HG02798 (cell line): ENCODE results near the gene RIPK1.
"Not testable (repeated sequence)": the region's sequence is repeated elsewhere in the genome, so short reads cannot be mapped to it uniquely, and the experiment has no call there.

ENCODE experiments used
- ATAC-seq: cut with Tn5 transposase; IDR thresholded peaks from one replicate; pipeline ENCODE4 v1.9.1; 2021; ENCODE audit warnings: mild to moderate bottlenecking; ENCODE audit not compliant: unreplicated experiment, poor library complexity

Gene RIPK1

DNA sequence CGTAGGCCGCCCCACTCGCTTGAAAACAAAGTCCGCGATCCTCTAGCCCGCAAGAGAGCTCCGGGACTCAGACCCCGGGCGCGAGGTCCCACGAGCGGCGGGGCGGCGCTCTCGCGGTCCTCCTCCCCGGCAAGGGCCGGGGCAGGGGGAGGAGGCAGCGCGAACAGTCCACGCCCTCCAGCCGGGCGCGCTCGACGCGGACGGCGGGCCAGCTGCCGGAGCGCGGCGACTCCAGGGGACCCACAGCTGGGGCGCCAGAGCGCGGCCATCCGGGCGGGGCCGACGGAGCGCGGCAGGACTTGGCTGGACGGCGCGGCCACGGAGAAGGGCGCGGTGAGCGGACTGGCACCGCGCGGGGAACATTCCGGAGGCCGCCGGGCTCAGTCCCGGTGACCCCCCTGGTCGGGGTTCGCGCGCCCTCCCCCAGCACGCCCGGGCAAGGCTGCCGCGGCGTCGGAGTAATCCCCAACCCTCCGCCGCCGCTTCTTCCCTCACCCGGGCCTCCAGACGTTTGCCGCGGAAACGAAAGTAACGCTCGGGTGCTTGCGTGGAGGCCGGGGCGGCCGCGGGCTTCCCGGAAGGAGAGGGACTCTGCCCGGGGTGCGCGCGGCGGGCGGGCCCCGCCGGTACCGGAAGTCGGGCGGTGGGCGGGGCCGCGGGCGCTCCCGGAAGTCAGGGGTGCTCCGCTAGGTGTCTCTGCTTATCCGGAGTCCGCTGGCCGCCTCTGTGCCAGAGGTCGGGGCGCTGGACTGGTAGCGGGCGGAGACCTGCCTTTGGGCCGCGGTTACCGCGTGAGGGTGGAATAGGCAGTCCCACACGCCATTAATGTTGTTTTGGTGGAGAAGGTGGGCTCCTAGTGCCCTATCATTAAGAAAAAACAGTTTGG is at the start of gene RIPK1:
Gene RIPK1, plus strand, starts transcription at position 166 of the 886 bp plus-strand sequence. CDS start 8,330 bp downstream, outside the sequence.
- peak; percentile 90 for ATAC-seq

DNA sequence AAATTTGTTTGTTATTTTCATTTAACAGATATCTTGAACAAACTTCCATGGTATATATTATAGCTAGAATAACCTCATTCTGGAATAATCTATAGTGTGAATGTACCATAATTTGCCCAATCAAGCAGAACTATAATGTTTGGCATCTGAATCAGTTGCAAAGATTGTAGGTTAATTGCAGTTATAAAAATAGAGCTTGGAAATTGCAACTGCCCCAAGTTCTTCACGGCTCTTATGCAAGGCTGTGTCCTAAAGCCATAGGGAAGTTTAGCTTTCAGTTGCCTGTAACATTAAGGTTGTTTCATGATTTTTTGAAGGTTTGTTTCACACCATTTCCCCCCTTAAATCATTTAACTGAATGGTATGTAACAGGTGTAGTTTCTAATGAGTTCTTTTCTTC is 49.2 kb upstream of the RIPK1 start:
- ATAC-seq: no peak

DNA sequence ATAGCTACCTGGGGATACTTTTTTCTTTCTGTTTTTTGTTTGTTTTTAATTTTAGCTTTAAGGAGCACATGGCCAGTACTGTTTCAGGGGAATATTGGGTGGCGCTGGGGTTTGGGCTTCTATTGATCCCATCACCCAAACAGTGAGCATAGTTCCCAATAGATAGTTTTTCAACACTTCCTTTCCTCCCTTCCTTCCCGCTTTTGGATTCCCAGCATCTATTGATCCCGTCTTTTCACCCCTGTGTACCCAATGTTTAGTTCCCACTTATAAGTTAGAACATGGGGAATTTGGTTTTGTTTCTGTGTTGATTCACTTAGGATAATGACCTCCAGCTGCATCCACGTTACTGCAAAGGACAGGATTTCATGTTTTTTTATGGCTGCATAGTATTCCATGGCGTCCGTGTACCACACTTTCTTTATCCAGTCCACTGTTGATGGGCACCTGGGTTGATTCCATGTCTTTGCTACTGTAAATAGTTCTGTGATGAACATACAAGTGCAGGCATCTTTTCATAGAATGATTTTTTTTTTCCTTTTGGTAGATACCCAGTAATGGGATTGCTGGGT is 48.5 kb upstream of the RIPK1 start:
- ATAC-seq: no peak

DNA sequence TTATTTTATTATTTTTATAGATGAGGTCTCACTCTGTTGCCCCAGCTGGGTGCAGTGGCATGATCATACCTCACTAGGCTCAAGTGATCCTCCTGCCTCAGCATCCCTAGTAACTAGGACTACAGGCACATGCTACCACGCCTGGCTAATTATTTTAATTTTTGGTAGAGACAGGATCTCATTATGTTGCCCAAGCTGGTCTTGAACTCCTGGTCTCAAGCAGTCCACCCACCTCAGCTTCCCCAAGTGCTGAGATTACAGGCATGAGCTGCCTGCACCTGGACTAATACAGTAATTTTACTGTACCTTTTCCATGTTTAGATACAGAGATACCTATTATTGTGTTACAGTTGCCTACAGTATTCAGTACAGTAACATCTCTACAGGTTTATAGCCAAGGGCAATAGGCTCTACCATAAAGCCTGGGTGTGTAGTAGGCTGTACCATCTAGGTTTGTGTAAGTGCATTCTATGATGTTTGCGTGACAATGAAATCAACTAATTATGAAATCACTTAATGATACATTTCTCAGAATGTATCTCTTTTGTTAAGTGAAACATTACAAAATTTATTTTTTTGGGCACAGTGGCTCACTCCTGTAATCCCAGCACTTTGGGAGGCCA is 47.2 kb upstream of the RIPK1 start:
- ATAC-seq: not testable (repeated sequence)

DNA sequence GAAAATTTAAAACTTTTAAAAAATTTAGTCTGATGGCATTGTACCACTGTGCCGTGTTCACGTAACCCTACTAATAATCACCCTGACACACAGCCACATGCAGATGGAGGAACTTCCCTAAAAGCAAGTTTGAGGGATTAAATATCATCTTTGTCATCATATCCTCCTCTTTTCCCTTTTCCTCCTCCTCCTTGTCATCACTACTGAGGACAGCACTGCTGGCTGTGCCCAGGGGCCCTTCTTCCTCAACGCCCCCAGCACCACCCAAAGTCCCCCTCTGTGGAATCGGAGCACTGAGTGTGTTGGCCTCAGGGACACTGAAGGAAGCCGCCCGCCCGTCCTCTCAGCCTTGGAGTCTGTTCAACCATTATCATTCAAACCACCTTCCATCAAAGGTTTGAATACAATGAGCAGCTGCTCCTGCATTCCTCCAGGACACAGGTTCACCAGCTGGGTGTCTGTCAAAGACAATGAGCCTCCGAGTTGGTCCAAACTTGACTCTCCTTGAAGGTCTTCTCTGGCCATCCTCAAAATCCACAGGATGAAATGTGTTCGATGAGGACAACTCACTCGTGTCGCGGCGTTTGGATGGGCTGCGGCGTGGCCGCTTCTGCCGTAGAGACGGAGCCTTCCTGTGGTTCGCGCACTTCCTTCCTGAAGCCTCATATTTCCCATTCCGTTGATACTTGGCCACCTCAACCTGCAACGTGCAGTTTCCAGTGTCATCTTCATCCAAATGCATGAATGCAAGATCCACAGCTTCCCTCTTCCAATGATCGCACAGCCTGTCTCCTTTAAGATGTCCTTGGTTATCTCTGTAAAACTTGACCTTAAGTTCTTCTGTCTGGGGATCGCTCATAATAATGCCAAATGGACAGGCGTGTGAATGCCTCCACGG is 45.3 kb upstream of the RIPK1 start:
- no peak for ATAC-seq

DNA sequence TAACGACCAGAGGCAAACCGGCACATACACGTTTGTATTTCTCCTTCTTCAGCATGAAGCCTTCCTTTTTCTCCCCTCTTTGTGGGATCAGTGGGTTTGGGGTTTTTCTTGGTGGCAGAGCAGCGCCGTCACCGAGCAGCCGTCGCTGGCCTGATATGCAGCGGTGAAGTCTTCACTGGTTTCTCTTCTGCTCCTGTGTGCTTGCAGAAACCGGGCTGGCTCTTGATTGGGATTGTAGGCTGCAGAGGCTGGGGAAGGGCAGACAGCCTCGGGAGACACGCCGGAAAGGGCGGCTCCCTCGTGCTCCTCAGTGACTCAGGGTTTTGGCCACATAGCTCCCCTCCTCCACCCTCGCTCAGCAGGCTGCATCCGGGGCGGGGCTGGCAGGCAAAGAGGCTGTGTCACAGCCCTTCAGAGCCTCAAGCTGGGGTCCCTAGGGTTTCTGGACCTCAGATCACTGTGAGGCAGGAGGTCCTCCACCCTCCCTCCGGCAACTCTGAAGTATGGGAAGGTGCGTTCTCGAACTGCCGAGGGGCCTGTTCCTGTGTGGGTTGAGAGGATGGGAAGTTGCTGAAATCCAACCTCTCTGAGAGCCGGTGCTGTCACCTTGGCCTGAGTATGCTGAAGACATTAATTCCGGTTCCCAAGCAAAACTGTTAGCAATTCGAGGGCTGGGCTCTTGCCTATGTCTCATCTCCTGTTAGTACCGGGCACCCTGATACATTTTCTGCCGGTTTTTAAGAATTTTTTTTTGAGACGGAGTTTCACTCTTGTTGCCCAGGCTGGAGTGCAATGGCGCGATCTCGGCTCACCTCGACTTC is 44.4 kb upstream of the RIPK1 start:
- peak; percentile 83 for ATAC-seq

DNA sequence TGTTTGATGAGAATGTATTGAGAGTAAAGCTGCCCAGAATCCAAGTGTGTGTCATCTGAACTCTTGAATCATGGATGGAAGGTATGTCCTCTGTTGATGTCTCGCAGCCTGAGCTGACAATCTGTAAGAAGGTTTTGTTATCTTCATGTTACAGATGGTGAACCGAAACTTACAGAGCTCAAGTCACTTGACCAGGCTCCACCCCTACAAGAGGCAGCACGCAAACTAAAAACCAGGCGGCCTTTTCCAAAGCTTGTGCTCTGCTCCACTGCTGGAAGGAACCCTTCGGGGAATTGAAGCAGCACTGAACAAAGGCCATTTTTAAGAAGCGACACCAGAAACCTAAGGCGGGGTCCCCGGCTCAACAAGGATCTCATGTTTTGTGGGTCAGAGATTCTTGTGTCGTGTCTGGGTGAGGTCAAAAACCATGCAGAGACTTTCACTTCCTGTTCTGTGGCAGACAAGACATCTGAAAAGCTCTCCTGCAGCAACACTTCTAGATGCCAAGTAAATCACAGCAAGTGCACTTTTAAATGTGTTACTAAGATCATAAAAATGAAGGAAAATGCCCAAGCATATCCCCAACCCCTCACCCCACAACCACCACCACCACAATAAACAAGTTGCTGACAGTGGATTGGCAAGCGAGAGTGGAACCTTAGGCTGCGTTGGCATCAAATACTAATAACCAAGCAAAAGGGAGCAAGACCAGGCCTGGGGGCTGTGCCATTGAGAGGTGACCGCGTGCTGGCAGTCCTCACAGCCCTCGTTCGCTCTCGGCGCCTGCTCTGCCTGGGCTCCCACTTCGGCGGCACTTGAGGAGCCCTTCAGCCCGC is 41.3 kb upstream of the RIPK1 start:
- peak; percentile 77 for ATAC-seq

DNA sequence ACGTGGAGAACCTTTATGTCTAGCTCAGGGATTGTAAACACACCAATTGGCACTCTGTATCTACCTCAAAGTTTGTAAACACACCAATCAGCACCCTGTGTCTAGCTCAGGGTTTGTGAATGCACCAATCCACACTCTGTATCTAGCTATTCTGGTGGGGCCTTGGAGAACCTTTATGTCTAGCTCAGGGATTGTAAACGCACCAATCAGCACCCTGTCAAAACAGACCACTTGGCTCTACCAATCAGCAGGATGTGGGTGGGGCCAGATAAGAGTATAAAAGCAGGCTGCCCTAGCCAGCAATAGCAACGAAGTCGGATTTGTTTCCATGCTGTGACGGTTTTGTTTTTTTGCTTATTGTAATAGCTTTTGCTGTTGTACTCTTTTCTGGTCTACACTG is 40.1 kb upstream of the RIPK1 start:
- ATAC-seq: not testable (repeated sequence)

DNA sequence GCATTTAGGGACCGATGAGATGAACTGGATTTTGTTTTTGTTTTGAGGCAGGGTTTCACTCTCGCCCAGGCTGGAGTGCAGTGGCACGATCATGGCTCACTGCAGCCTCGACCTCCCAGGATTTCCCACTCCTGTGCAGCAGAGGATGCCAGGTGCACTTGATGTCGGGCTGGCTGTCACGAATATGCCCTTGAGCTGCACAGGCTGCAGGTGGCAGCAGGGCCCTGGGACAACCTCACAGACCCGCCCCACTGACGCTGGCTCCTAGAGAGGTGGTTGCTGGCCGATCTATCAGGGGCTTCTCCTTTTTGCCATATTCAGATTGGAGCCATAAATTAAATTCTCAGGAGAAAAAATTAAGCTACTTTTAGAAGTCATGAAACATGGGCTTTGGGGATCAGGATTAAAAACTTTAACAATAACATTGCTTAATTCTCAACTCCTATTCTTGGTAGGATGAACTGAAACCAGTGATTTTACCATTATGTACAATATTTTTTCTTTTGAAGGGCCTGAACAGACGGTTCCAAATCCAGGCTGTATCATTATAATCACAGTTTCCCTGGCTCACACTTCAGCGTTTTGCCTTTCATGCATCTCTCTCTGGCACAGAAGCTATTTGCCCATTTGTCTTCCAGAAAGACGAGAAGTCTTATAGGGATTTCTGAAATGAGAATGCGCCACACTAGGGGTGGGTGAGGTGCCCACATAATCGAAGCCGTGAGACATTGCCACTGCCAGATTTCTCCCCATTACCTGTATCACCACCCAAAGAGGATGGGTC is 36.2 kb upstream of the RIPK1 start:
- ATAC-seq: no peak

DNA sequence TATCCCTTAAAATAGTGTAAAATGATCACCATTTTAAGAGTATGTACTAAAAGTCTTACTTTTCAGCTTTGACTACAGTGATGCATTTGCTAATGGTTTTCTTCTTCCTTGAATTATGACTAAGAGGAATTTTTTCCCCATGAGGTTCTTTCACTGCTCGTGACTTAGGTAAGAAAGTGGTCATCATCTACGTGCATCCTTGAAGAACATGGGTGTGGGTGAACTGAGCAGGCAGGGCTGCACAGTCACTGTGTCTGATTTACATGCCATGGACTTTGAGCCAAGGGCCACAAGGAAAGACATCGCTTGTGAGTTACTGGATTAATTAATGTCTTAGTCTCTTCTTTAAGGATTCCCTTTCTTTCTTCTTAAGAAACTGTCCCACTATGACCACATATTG is 35.3 kb upstream of the RIPK1 start:
- ATAC-seq: no peak

DNA sequence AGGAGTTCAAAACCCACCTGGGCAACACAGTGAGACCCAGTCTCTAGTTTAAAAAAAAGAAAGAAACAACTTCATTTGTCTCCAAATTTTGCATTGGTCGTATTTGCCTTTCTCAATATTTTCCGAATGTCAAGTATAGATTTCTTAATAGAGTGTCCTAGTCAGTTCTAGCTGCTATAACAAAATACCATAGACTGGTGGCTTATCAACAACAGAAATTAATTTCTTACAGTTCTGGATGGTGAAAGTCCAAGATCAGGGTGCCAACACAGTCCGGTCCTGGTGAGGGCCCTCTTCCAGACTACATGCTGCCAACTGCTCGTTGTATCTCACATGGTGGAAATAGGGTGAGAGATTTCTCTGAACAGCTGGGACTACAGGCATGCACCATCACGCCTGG is 34.6 kb upstream of the RIPK1 start:
- no peak for ATAC-seq

DNA sequence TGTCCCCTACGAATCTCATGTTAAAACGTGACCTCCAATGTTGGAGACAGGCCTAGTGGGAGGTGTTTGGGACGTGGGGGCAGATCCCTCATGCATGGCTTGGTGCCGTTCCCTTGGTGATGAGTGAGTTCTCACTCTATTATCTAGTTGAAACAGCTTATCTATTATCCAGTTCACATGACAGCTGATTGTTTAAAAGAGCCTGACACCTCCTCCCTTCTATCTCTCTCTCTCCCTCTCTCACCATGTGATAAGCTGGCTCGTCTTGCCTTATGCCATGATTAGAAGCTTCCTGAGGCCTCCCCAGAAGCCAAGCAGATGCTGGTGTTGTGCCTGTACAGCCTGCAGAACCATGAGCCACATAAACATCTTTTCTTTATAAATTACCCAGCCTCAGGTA is 32.9 kb upstream of the RIPK1 start:
- no peak for ATAC-seq

DNA sequence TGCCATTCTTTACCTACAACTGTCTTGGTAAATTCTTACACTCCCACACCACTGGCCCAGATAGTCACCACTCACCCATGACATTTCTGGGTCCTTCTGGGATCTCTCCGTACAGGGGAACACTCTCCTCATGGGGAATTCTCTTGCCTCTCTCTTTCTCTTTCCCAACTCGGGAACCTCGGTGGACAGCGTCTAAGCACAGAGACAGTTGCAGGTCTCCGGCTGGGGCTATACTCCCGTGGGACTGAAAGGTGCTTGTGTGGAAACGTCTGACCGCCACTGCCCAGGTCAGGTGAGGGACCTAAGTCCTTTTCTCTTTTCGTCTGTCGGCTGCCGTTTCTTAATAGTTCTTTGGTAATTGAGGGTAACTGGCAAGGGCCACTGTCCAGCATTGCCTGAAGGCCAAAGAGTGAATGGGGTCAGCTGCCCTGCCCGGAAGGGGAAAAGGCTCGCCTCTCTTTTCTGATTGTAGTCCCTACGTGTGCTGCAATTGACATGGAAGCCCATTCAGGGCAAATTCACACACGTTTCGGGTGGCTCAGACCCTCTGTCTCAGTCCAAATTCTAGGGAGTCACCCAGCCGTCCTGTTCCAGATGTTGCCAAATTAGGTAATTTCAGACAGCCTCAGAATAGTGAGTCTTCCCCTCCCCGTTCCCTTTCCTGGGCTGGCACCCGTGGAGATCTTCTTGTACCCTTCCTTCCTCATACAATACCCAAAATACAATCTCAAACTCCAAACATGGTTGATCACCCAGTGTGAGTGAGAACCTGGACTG is 31.2 kb upstream of the RIPK1 start:
- no peak for ATAC-seq

DNA sequence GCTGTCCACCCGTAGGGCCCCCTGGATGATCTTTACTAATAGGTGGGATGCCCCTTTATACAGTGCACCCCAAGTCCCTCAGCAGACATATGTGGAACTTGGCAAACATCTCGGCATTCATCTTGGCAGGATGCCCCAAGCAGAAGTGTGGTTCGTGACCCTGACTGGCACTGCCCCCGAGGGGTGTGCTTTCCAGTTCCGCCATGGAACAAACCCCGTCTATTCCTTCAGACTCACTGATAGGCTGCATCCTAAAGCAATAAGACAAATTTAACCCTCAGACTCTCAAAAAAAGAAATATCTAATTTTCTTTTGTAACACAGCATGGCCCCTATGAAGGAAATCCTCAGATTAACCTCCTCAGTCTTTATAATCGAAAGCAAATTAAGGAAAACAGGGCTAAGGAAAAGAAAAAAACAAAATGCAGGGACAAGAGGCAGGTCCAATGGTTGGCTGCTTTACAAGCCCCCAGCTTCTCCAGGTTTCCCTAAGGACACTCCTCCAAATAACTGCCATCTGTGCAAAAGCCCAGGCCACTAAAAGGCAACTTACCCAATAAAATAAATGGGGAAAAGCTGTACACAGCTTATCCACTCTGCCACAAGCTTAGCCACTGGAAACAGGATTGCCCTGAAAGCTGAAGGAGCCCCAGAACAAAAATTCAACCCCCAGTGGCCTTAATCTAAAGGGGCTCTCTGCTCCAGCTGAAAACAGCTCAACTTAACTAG is 30.5 kb upstream of the RIPK1 start:
- no peak for ATAC-seq

DNA sequence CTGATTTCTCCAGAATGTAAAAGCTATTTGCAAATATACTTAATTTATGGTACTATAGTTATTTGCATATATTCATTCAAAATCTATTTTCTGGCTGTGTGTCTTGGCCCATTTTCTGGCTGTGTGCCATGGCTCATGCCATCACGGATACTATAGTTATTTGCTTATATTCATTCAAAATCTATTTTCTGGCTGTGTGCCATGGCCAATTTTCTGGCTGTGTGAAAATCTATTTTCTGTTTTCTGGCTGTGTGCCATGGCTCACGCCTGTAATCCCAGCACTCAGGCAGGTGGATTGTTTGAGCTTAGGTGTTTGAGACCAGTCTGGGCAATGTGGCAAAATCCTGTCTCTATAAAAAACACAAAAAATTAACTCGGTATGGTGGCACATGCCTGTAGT is 28.9 kb upstream of the RIPK1 start:
- no peak for ATAC-seq

DNA sequence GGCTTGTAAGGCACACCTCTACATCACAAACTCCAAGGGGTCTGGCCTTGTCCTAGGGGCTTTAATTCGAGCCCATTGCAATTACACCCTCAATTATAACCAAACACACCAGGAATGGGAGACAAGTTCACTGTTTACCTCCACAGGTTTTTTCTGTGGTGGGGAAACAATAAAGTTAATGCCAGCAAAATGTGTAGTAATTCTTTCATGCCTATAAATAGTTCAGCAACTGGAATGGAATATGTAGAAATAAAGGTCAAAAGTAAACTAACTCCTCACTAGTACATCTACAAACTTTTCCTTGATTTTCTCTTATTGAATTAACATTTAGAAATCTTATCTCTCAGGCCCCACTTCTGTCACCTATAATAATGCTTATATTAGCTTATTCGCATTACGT is 27.1 kb upstream of the RIPK1 start:
- no peak for ATAC-seq

DNA sequence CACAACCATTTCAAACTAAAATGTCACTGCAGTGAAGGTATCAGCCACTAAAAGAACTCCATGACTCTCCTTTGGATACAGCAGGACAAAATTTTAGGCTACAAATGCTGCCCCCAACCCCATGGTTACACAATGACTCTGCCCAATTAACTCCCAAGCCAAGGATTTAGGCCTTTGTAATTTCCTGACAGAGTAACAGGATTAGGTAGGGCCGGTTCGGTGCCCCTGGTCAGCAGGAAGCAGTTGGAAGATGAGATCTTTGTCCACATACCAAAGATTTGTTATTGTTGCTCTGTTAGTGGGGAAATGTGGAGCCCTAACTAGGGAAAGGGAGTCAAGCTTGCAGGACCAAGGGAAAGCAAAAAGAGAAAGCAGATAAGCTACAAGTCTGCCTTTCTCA is 26.7 kb upstream of the RIPK1 start:
- ATAC-seq: no peak
